H1 (cell line): ENCODE results near the gene TWIST1. TPM values are rescaled to one million over a fixed set of nuclear protein-coding genes. Genes with fewer than 3 reads are reported as not detected.

Experiments used
- CTCF ChIA-PET: fragments of 300-600 bp; sonication (Branson Sonifier 250); formaldehyde crosslinking; loops from one replicate; lab custom pipeline; 2021; ENCODE audit not compliant: partially characterized antibody; lab: Charles Lee
- POLR2A ChIA-PET: fragments of 300-600 bp; sonication (Branson Sonifier 250); formaldehyde crosslinking; loops from one replicate; lab custom pipeline; 2021; ENCODE audit warnings: inconsistent platforms; ENCODE audit not compliant: partially characterized antibody; lab: Charles Lee
- DNase-seq, 2 experiments: peaks; one replicate each; pipeline versions ENCODE4 v3.0.0 to v3.0.0-alpha.2; 2010 to 2022; ENCODE audit warnings: low spot score in 2 of 2, low read depth in 1 of 2, mixed read lengths in 1 of 2
- FAIRE-seq: peaks from 2 replicates; lab custom pipeline; 2011; peaks lifted over from hg19 to GRCh38; lab: Jason Lieb, UNC
- H2AFZ ChIP-seq: 2 replicates; pipeline ENCODE4 v1.8.1; 2012; ENCODE audit warnings: low read length, inconsistent platforms
- H2AK5ac ChIP-seq: 2 replicates; pipeline ENCODE4 v1.6.1; 2013; ENCODE audit warnings: low read depth, low read length
- H2BK120ac ChIP-seq: replicated peaks from 2 replicates; pipeline ENCODE3; 2013; ENCODE audit warnings: low read depth, low read length, inconsistent platforms
- H2BK12ac ChIP-seq: 2 replicates; pipeline ENCODE4 v1.6.1; 2013; ENCODE audit warnings: low read depth, low read length
- H2BK15ac ChIP-seq: 2 replicates; pipeline ENCODE4 v1.6.1; 2013; ENCODE audit warnings: low read length
- H2BK20ac ChIP-seq: 2 replicates; pipeline ENCODE4 v1.6.1; 2013; ENCODE audit warnings: low read length
- H2BK5ac ChIP-seq: 2 replicates; pipeline ENCODE4 v1.6.1; 2013; ENCODE audit warnings: low read depth, low read length
- H3K14ac ChIP-seq: 2 replicates; pipeline ENCODE4 v1.6.1; 2013; ENCODE audit warnings: inconsistent platforms; ENCODE audit not compliant: insufficient read length
- H3K18ac ChIP-seq: 2 replicates; pipeline ENCODE4 v1.6.1; 2013; ENCODE audit warnings: low read length; ENCODE audit errors: extremely low read depth
- H3K23ac ChIP-seq: 2 replicates; pipeline ENCODE4 v1.6.1; 2013; ENCODE audit warnings: inconsistent platforms; ENCODE audit not compliant: insufficient read length
- H3K23me2 ChIP-seq: 2 replicates; pipeline ENCODE4 v1.6.1; 2013; ENCODE audit warnings: low read depth, low read length
- H3K27ac ChIP-seq: 2 replicates; pipeline ENCODE4 v1.6.1; 2011; ENCODE audit warnings: low read depth, low read length, inconsistent platforms
- H3K27me3 ChIP-seq, 4 experiments: replicated peaks in 1 of 4; 1 replicate in 1 of 4; 2 replicates in 3 of 4; pipeline versions ENCODE4 v1.6.1 to v1.8.1; 2011 to 2013; ENCODE audit warnings: low read length in 3 of 4, mild to moderate bottlenecking in 3 of 4, inconsistent platforms in 2 of 4, mixed read lengths in 2 of 4, moderate library complexity in 1 of 4; ENCODE audit not compliant: control insufficient read depth in 3 of 4, insufficient read depth in 3 of 4; ENCODE audit errors: extremely low read depth in 1 of 4
- H3K36me3 ChIP-seq, 4 experiments: 2 replicates each; pipeline versions ENCODE4 v1.6.1 to v1.8.1; 2011 to 2013; ENCODE audit warnings: mild to moderate bottlenecking in 4 of 4, low read length in 3 of 4, moderate library complexity in 2 of 4, control low read depth in 1 of 4, inconsistent platforms in 1 of 4; ENCODE audit not compliant: insufficient read depth in 4 of 4, control insufficient read depth in 2 of 4
- H3K4ac ChIP-seq: replicated peaks from 2 replicates; pipeline ENCODE3; 2013; ENCODE audit warnings: low read length, low read depth, mixed read lengths, inconsistent platforms; ENCODE audit not compliant: insufficient read length
- H3K4me1 ChIP-seq, 4 experiments: replicated peaks in 1 of 4; 1 replicate in 1 of 4; 2 replicates in 3 of 4; pipeline versions ENCODE4 v1.6.1 to v1.8.1; 2011 to 2013; ENCODE audit warnings: low read length in 3 of 4, inconsistent platforms in 2 of 4, mixed read lengths in 1 of 4; ENCODE audit not compliant: insufficient read depth in 4 of 4, control insufficient read depth in 3 of 4
- H3K4me2 ChIP-seq, 2 experiments: 2 replicates each; pipeline versions ENCODE4 v1.6.1 to v1.8.1; 2011 to 2013; ENCODE audit warnings: low read depth in 2 of 2, low read length in 2 of 2, control low read depth in 1 of 2, inconsistent platforms in 1 of 2, mild to moderate bottlenecking in 1 of 2; ENCODE audit not compliant: insufficient read depth in 1 of 2
- H3K4me3 ChIP-seq, 4 experiments: fragments of 200-600, 300-600 bp in 1 of 4; sonication (generic), shearing (Covaris generic), sonication (Bioruptor Twin) in 1 of 4; 2 replicates each; pipeline versions ENCODE4 v1.5.1 to v1.8.1; 2011 to 2016; ENCODE audit warnings: low read length in 4 of 4, low read depth in 3 of 4, control low read depth in 2 of 4, inconsistent platforms in 2 of 4, mild to moderate bottlenecking in 2 of 4, mixed read lengths in 1 of 4, moderate library complexity in 1 of 4; ENCODE audit not compliant: insufficient read depth in 2 of 4; ENCODE audit errors: extremely low read depth in 1 of 4
- H3K56ac ChIP-seq: replicated peaks from 2 replicates; pipeline ENCODE3; 2013; ENCODE audit warnings: low read depth, mild to moderate bottlenecking, mixed read lengths, low read length, inconsistent platforms; ENCODE audit not compliant: insufficient read length
- H3K79me1 ChIP-seq: 2 replicates; pipeline ENCODE4 v1.6.1; 2013; ENCODE audit warnings: low read depth, low read length, control low read depth
- H3K79me2 ChIP-seq, 2 experiments: 2 replicates each; pipeline versions ENCODE4 v1.6.1 to v1.8.1; 2012 to 2013; ENCODE audit warnings: low read length in 2 of 2, mild to moderate bottlenecking in 2 of 2, inconsistent platforms in 1 of 2; ENCODE audit not compliant: insufficient read depth in 2 of 2, control insufficient read depth in 1 of 2
- H3K9ac ChIP-seq, 4 experiments: replicated peaks in 1 of 4; 1 replicate in 1 of 4; 2 replicates in 3 of 4; pipeline versions ENCODE4 v1.6.1 to v1.8.1; 2011 to 2013; ENCODE audit warnings: low read depth in 3 of 4, low read length in 3 of 4, control low read depth in 2 of 4, mild to moderate bottlenecking in 2 of 4, moderate library complexity in 2 of 4, inconsistent platforms in 1 of 4; ENCODE audit errors: extremely low read depth in 1 of 4
- H3K9me3 ChIP-seq, 2 experiments: 2 replicates each; pipeline versions ENCODE4 v1.6.1 to v1.8.1; 2012 to 2013; ENCODE audit warnings: mild to moderate bottlenecking in 2 of 2, moderate library complexity in 2 of 2, control low read depth in 1 of 2, inconsistent platforms in 1 of 2, low read depth in 1 of 2, low read length in 1 of 2, mixed read lengths in 1 of 2; ENCODE audit not compliant: insufficient read depth in 2 of 2
- H4K20me1 ChIP-seq, 2 experiments: replicated peaks in 1 of 2; 2 replicates each; pipeline versions ENCODE3 to v1.8.1; 2011 to 2013; ENCODE audit warnings: inconsistent platforms in 2 of 2, low read length in 2 of 2, mild to moderate bottlenecking in 1 of 2; ENCODE audit not compliant: insufficient read depth in 2 of 2, control insufficient read depth in 1 of 2
- H4K5ac ChIP-seq: 2 replicates; pipeline ENCODE4 v1.6.1; 2013; ENCODE audit warnings: low read length, low read depth, mixed read lengths, inconsistent platforms; ENCODE audit not compliant: insufficient read length
- H4K8ac ChIP-seq: 2 replicates; pipeline ENCODE4 v1.8.0; 2013; ENCODE audit warnings: mild to moderate bottlenecking, moderate library complexity, low read length, inconsistent platforms; ENCODE audit not compliant: insufficient read depth; ENCODE audit errors: extremely low read depth
- H4K91ac ChIP-seq: replicated peaks from 2 replicates; pipeline ENCODE3; 2013; ENCODE audit warnings: low read length, mixed read lengths, inconsistent platforms; ENCODE audit not compliant: insufficient read length
- CTCF ChIP-seq, 3 experiments: IDR thresholded peaks; 1 replicate in 2 of 3; 2 replicates in 1 of 3; pipeline versions ENCODE4 v1.5.1 to v1.6.1; 2011; ENCODE audit warnings: low read length in 3 of 3, mild to moderate bottlenecking in 3 of 3, inconsistent platforms in 2 of 3, low read depth in 1 of 3, moderate library complexity in 1 of 3; ENCODE audit not compliant: insufficient read depth in 1 of 3; ENCODE audit errors: control extremely low read depth in 1 of 3
- EZH2 ChIP-seq: fragments of 200-600 bp; sonication (generic); IDR thresholded peaks from 2 replicates; pipeline ENCODE4 v1.7.1; 2012; ENCODE audit warnings: low read depth, mild to moderate bottlenecking, moderate library complexity, low read length, inconsistent platforms; ENCODE audit not compliant: severe bottlenecking
- KDM5A ChIP-seq: fragments of 200-600 bp; IDR thresholded peaks from 2 replicates; pipeline ENCODE4 v1.7.1; 2012; ENCODE audit warnings: mild to moderate bottlenecking, low read length, inconsistent platforms, mixed read lengths
- MAFK ChIP-seq: IDR thresholded peaks from 2 replicates; pipeline ENCODE4 v1.6.1; 2012; ENCODE audit warnings: low read depth, mild to moderate bottlenecking, improper control_type of control experiment, low read length
- MAX ChIP-seq: IDR thresholded peaks from 2 replicates; pipeline ENCODE4 v1.6.1; 2012; ENCODE audit warnings: inconsistent platforms
- RAD21 ChIP-seq, 2 experiments: IDR thresholded peaks in 1 of 2; conservative IDR thresholded peaks in 1 of 2; 2 replicates each; pipeline ENCODE4 v1.6.1; 2011; ENCODE audit warnings: low read depth in 2 of 2, low read length in 2 of 2, improper control_type of control experiment in 1 of 2, inconsistent platforms in 1 of 2, mild to moderate bottlenecking in 1 of 2, moderate library complexity in 1 of 2
- RNF2 ChIP-seq: fragments of 200-900, 300-1000 bp; sonication (generic); IDR thresholded peaks from 2 replicates; pipeline ENCODE4 v1.7.1; 2016; ENCODE audit warnings: borderline replicate concordance, low read depth, mild to moderate bottlenecking, antibody characterized with exemption, low read length; ENCODE audit not compliant: poor library complexity, severe bottlenecking; ENCODE audit errors: missing control alignments
- SIX5 ChIP-seq: IDR thresholded peaks from 2 replicates; pipeline ENCODE4 v1.6.1; 2011; ENCODE audit warnings: mild to moderate bottlenecking, low read depth, low read length
- SP1 ChIP-seq: IDR thresholded peaks from 2 replicates; pipeline ENCODE4 v1.6.1; 2011; ENCODE audit warnings: low read depth, low read length
- TAF1 ChIP-seq: IDR thresholded peaks from 2 replicates; pipeline ENCODE4 v1.6.1; 2011; ENCODE audit warnings: mild to moderate bottlenecking, low read depth, low read length
- WGBS, 2 experiments: shearing (Covaris generic) in 1 of 2; methylation state at CpG; one replicate each; pipeline versions ENCODE4 v1.1.6 to v1.1.7; 2013 to 2015; ENCODE audit warnings: low lambda C conversion rate in 2 of 2, mixed read lengths in 2 of 2, inconsistent platforms in 1 of 2, low coverage in 1 of 2, missing lambda C conversion rate in 1 of 2; ENCODE audit not compliant: insufficient replicate concordance in 2 of 2, insufficient coverage in 1 of 2, insufficient read length in 1 of 2; ENCODE audit errors: extremely low coverage in 1 of 2, missing lambda C conversion rate in 1 of 2; 5-methylcytosine and 5-hydroxymethylcytosine counted together
- polyA plus RNA-seq, 7 experiments: library from polyadenylated mRNA; depleted of rRNA in 3 of 7; stranded (reverse) in 5 of 7; unstranded in 2 of 7; fragments of >200 nt in 5 of 7; fragments of 200-250 nt in 2 of 7; gene quantifications; 1 replicate in 5 of 7; 2 replicates in 1 of 7; 4 replicates in 1 of 7; pipeline versions ENCODE4 v1.2.1 to v1.2.3, GENCODE V29; 2011 to 2013; ENCODE audit warnings: missing spikeins in 2 of 7, mixed read lengths in 2 of 7
- total RNA-seq: library from RNA; stranded (reverse); fragmentation: NEBNext Ultra II Directional; extraction: Animal tissue kit (Norgen Biotek cat#: 25700); gene quantifications from 2 replicates; pipeline ENCODE4 v1.2.1, GENCODE V29; 2021

Gene TWIST1
- total and polyA plus RNA-seq, 2 of the 8 experiments (the other 6 are each of a cell fraction or from before 2014, with no cell fraction given): 0.29 to 0.52 TPM

- no peak overlapping the region for H3K23ac ChIP-seq
- H4K91ac ChIP-seq: no peak overlapping the region
- H3K4ac ChIP-seq: no peak overlapping the region
- H3K4me1 ChIP-seq: peaks cover 0 to 5% (median 5%) of the 10 kb centered on the region in 4 experiments; a peak in 3 of 7 replicates
- H2BK12ac ChIP-seq: no peak overlapping the region
- no peaks in the 10 kb centered on the region for H4K20me1 ChIP-seq
- no peak overlapping the region for H3K27ac ChIP-seq
- no peak for DNase-seq
- H3K56ac ChIP-seq: no peak overlapping the region
- H2AK5ac ChIP-seq: no peak overlapping the region
- POLR2A ChIA-PET: no interaction called here
- H2BK5ac ChIP-seq: no peak overlapping the region
- no peaks in the 10 kb centered on the region; the same call in 1 of the 2 replicates for H3K23me2 ChIP-seq
- H3K18ac ChIP-seq: no peak overlapping the region
- WGBS, 2 experiments: 93% methylated on average over 2 of the region's 2 CpGs; no CpG with 5 or more reads in 1 of the 2 experiments
- TF ChIP-seq EZH2 (no peak), MAX (no peak), MAFK (no peak), RNF2 (no peak), KDM5A (no peak), CTCF (IDR thresholded peaks at IDR 0.05; ENCODE audit: control extremely low read depth in 1 of 3, insufficient read depth in 1 of 3, low read depth in 1 of 3, low read length in 3 of 3) (no peak), SP1 (no peak), RAD21 (IDR thresholded peaks at IDR 0.05 in 1 of 2, conservative IDR thresholded peaks at IDR 0.05 in 1 of 2; ENCODE audit: low read depth in 2 of 2, low read length in 2 of 2) (no peak), SIX5 (no peak), TAF1 (no peak)
- TF ChIP-seq, all 59 proteins: peak for 0
- CTCF ChIA-PET: interaction anchor here (0.9 to 1.8 kb wide), 2 partner anchors 22 to 401 kb away, joined by 3 read pairs; no protein-coding TSS in a partner anchor
- no peak overlapping the region for H2BK15ac ChIP-seq
- no peak overlapping the region for H2BK20ac ChIP-seq
- no peak overlapping the region for H3K4me3 ChIP-seq
- H3K14ac ChIP-seq: no peak overlapping the region
- H4K8ac ChIP-seq: no peak overlapping the region
- no peak overlapping the region for H2BK120ac ChIP-seq
- H3K4me2 ChIP-seq: no peak overlapping the region
- no peaks in the 10 kb centered on the region for H3K79me2 ChIP-seq
- FAIRE-seq: no peak
- H3K9ac ChIP-seq: no peak overlapping the region
- H3K79me1 ChIP-seq: no peaks in the 10 kb centered on the region
- no peaks in the 10 kb centered on the region for H3K27me3 ChIP-seq
- no peaks in the 10 kb centered on the region; a peak in 1 of 4 replicates for H3K9me3 ChIP-seq
- no peak overlapping the region for H4K5ac ChIP-seq
- H3K36me3 ChIP-seq: no peaks in the 10 kb centered on the region
- no peak overlapping the region; the same call in 1 of the 2 replicates for H2AFZ ChIP-seq
Measured at GRCh38 chr7:19090526-19090925, 26.9 kb downstream of the TWIST1 start.
